Activated CD4-positive, alpha-beta T cell treated with anti-CD3 and anti-CD28 coated beads for 4 hours (primary cell): ENCODE results near the gene IGSF5.
"Not testable (repeated sequence)": the region's sequence is repeated elsewhere in the genome, so short reads cannot be mapped to it uniquely, and the experiment has no call there.

Experiments
- DNase-seq, 2 donors: peaks; one replicate each; pipeline ENCODE4 v3.0.0-alpha.2; 2020

IGSF5 gene

GRCh38 chr21:39744883-39745282 lies at the start of gene IGSF5:
Gene IGSF5, plus strand, starts transcription at chr21:39745183. Its CDS starts 327 bp downstream, at chr21:39745510.
- not testable (repeated sequence) for DNase-seq

GRCh38 chr21:39696196-39696595 lies 48.8 kb upstream of the IGSF5 start:
- no peak for DNase-seq

- no peak for DNase-seq
These were observed 48.4 kb upstream of the IGSF5 start for GRCh38 chr21:39696618-39697017.

DNA sequence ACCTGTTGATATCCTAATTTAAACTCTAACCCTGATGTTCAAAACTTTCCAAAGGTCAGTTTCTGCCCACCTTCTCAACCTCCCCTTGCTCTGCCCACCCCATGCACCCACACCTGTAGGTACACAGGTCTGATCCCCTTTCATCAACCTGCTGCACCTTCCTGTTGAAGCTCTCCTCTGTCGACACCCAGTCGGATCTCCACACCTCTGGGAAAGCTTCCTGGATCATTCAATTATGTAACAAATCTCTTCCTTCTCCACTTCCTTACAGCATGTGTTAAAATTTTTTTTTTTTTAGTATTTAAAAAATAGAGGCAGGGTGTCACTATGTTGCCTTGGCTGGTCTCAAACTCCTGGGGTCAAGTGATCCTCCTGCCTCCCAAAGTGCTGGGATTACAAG lies 44.7 kb upstream of the IGSF5 start:
- no peak for DNase-seq

DNA sequence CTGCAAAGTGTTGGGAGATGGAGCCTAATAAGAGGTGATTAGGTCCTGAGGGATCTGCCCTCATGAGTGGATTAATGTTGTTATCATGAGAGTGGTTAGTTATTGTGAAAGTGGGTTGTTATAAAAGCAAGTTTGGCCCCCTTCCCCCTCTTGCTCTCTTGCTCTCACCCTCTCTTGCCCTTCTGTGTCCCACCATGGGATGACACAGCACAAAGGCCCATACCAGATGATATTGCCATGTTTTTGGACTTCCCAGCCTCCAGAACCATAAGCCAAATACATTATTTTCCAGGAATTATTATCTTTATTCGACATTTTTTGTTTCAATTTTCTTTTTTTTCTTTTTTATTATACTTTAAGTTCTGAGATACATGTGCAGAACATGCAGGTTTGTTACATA lies 41.4 kb upstream of the IGSF5 start:
- DNase-seq = no peak

GRCh38 chr21:39705849-39706248 lies 39.1 kb upstream of the IGSF5 start:
- DNase-seq = no peak

DNA sequence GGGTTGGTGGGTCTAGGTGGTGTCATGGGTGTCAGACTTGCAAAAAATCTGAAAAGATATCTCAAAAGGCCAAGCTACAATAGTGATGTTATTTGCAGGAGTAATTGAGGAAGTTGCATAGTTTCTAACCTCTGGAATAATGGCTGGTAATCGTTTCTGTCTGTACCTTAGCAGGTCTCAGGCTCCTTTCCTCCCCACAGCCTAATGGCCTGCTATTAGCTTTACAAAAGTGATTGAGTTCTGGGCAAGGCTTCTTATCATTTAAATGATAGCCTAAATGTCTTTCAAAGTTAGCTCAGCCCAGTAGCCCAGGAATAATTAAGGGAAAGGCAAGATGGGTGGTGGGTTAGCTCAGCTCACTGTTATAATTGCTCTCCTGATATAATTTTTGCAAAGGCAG lies 37.7 kb upstream of the IGSF5 start:
- DNase-seq = no peak

DNA sequence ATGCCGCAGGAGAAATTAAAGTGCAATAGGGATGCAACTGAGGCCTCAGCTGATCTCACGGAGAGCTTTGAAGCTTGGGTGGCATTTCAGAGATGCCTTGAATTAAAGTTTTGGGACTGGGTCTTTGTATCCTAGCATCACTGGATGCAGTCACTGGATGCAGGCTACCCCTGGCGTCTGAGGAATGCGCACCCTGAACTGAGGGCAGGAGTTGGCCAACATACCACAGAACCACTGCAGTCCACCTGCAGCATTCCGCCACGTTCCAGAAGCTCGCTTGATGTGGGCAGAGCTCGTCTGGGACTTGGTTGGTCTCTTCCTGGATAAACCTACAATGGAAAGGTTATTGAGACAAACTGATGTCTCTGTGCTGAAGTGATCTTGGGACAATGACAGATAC lies 34.1 kb upstream of the IGSF5 start:
- DNase-seq = no peak

DNA sequence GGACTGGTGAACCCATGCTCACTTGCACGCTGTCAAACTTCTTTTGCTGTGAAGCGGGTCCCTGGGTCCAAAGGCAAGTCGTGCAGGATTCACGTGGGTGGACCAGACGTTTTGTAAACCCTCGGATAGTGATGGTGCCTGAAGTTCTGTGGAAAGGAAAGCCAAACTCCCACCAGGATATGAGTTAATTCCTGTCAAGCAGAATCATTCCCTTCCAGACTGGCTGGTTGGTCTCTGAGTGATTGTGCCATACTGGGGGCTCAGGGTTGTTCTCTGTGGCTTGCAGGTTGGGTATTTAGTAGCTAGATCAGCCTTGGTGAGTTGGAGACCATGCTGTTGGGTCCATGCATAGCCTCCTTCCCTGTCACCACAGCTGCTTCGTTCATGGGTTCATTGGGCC lies 32.7 kb upstream of the IGSF5 start:
- DNase-seq = no peak

GRCh38 chr21:39712976-39713375 lies 32.0 kb upstream of the IGSF5 start:
- DNase-seq = no peak

DNA sequence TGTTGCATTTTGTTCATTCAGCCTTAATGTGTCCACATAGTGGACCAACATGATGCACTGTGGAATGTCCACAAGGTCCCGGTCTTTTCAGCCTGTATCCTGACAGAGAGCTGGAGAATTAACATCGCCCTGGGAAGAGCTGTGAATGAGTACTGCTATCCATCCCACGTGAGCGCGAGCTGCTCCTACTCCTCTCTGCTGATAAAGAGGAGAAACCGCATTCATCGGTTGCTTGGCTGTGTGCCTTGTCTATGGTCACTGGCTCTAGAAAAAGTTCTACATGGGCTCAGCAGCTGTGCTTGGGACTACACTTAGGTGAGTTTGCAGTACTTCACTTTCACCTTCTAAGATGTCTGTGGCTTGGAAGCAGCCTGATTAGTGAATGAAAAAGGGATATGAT lies 31.1 kb upstream of the IGSF5 start:
- DNase-seq = no peak

DNA sequence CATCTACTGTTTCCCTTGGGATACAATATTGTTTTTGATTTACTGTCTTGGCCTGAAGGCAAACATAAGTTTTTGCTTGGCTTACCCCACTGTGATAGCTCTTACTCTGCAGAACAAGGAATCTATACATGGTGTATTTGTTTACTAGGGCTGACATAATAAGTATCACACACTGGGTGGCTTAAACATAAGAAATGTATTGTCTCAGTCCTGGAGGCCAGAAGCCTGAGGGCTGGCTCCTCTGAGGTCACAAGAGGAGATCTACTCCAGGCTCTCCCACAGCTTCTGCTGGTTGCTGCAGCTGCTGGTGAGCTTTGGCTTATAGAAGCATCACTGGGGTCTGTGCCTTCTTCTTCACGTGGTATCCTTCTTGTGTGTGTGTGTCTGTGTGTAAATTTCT lies 30.7 kb upstream of the IGSF5 start:
- DNase-seq = no peak

DNA sequence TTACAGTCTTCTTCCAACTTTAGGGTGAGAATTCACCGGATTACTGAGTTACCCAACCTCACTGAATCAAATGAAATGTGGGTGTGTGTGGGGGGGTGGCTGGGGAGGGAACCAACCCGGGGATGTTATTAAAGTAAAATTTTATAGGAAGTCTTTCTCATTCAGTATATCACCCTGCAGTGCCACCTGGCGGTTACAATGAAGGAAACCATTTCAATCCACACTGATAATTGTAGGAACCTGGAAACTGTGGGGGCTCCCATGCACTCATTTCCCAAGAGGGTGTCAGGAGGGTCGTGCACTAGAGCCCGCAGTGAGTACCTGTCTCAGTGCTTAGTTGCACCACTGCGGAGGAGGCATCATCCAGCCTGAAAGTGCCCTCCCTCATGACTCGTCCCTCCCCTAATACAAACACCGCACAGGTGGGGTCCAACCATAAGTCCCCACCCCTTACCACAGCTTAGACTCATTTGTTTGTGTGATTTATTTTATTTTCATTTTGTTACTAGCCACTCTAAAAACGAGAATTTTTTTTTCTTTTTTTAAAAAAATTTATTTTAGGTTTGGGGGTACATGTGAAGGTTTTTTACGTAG lies 29.1 kb upstream of the IGSF5 start:
- DNase-seq = peak; percentile 8 to 12

GRCh38 chr21:39720126-39720778 lies 24.7 kb upstream of the IGSF5 start:
- DNase-seq = no peak

DNA sequence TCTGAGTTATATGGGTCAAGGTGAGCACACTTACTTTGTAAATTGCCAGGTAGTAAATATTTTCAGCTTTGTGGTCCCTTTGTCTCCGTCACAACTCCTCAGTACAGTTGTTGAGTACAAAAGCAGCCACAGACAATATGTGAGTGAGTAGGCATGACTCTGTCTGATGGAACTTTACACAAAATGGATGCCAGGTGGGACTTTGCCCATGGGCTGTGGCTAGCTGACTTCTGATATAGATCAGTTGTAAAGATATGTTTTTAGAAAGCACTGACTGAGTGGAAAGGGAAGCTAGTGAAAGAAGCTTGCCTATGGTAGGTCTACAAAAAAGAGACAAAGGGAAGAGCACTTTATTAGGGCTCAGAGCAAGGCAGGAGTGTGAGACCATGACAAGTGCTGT lies 23.1 kb upstream of the IGSF5 start:
- no peak for DNase-seq

- no peak for DNase-seq
These were observed 20.0 kb upstream of the IGSF5 start for GRCh38 chr21:39724944-39725343.

- DNase-seq = no peak
These were observed 18.9 kb upstream of the IGSF5 start for GRCh38 chr21:39726133-39726532.

DNA sequence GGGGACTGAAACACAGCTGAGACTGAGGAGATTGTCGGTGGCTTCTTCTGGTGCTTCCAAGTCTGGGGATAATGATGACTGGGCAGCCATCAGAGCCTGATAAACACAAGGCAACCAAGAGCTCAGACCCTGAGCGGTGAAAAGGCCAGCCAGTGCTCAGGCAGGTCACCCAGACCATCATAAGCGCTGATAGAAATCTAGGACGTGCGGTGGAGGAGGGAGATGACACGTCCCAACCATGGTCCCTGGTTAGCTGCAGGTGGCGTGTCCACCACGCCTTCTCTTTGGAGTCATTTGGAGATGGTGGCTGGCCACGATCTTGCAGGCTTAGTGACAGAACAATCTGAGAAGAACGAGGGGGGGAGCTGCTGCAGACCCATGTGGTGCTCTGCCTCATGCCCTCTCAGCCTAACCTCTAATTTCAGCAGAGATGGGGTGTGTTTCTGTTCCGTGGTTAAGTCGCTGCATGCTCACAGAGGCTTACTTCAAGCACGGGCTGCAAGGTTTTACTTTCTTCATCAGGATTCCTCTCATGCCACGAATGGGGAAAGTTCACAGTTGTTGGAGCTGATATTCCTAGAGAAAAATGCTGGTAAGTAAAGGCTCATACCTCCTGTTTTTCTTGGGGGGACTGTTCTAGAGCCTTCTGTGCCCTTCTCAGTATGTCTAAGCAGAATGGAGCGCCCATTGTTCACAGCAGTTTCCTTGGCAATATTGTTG lies 17.4 kb upstream of the IGSF5 start:
- no peak for DNase-seq

- DNase-seq = no peak
These were observed 16.6 kb upstream of the IGSF5 start for GRCh38 chr21:39728341-39728740.

- no peak for DNase-seq
These were observed 14.4 kb upstream of the IGSF5 start for GRCh38 chr21:39730418-39731157.

GRCh38 chr21:39736716-39737115 lies 8.3 kb upstream of the IGSF5 start:
- no peak for DNase-seq

DNA sequence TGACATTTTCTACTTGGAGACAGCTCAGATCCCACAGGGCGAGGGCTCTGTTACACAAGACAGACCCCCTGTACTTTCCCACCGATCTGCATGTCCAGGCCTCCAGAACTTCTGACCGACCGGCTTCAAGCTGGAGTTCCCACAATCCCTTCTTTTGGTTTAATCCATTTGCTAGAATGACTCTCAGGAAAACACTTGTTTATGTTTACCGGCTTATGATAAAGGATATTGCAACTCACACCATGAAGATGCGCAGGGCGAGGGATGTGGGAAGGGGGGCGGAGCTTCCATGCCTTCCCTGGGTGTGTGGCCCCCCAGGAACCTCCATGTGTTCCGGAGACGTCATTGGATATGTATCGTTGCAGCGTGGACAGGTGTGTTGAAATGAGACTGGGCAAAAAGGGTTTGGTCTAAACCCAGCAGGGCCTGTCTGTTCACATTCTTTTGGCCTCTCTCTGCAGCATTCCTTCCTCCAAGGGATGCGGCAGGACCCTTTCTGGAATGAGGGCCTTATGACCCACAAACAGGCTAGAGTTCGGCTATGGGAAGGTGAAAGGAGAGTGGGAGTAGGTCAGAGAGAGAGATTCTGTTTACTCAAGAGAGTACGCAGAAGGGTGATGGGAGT lies 7.5 kb upstream of the IGSF5 start:
- no peak for DNase-seq

DNA sequence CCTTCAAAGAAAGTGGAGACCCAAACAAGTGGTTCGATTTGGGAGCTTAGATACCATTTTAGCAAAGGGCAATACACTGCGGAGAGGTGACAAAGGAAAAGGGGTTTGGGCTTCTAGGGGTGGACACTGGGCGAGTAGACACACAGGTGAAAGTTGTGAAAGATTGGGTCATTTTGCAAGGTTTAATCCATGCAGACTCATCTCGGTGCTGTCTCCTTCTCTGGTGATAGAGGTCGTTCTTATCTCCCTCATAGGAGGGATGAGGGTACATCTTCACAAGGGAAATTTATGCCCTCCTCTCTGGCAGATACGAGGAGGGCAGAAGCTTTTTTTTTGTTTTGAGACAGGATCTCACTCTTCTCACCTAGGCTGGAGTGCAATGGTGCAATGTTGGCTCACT lies 6.4 kb upstream of the IGSF5 start:
- no peak for DNase-seq
